H1 (cell line): ENCODE data around the gene IMPG2. TPM values are rescaled to one million over a fixed set of nuclear protein-coding genes. Genes with fewer than 3 reads are reported as not detected.

ENCODE experiments used
- CTCF ChIA-PET: fragments of 300-600 bp; sonication (Branson Sonifier 250); formaldehyde crosslinking; loops from one replicate; lab custom pipeline; 2021; ENCODE audit not compliant: partially characterized antibody; lab: Charles Lee
- POLR2A ChIA-PET: fragments of 300-600 bp; sonication (Branson Sonifier 250); formaldehyde crosslinking; loops from one replicate; lab custom pipeline; 2021; ENCODE audit warnings: inconsistent platforms; ENCODE audit not compliant: partially characterized antibody; lab: Charles Lee
- DNase-seq, 2 experiments: peaks; one replicate each; pipeline versions ENCODE4 v3.0.0 to v3.0.0-alpha.2; 2010 to 2022; ENCODE audit warnings: low spot score in 2 of 2, low read depth in 1 of 2, mixed read lengths in 1 of 2
- FAIRE-seq: peaks from 2 replicates; lab custom pipeline; 2011; peaks lifted over from hg19 to GRCh38; lab: Jason Lieb, UNC
- H2AFZ ChIP-seq: 2 replicates; pipeline ENCODE4 v1.8.1; 2012; ENCODE audit warnings: low read length, inconsistent platforms
- H2AK5ac ChIP-seq: 2 replicates; pipeline ENCODE4 v1.6.1; 2013; ENCODE audit warnings: low read depth, low read length
- H2BK120ac ChIP-seq: replicated peaks from 2 replicates; pipeline ENCODE3; 2013; ENCODE audit warnings: low read depth, low read length, inconsistent platforms
- H2BK12ac ChIP-seq: 2 replicates; pipeline ENCODE4 v1.6.1; 2013; ENCODE audit warnings: low read depth, low read length
- H2BK15ac ChIP-seq: 2 replicates; pipeline ENCODE4 v1.6.1; 2013; ENCODE audit warnings: low read length
- H2BK20ac ChIP-seq: 2 replicates; pipeline ENCODE4 v1.6.1; 2013; ENCODE audit warnings: low read length
- H2BK5ac ChIP-seq: 2 replicates; pipeline ENCODE4 v1.6.1; 2013; ENCODE audit warnings: low read depth, low read length
- H3K14ac ChIP-seq: 2 replicates; pipeline ENCODE4 v1.6.1; 2013; ENCODE audit warnings: inconsistent platforms; ENCODE audit not compliant: insufficient read length
- H3K18ac ChIP-seq: 2 replicates; pipeline ENCODE4 v1.6.1; 2013; ENCODE audit warnings: low read length; ENCODE audit errors: extremely low read depth
- H3K23ac ChIP-seq: 2 replicates; pipeline ENCODE4 v1.6.1; 2013; ENCODE audit warnings: inconsistent platforms; ENCODE audit not compliant: insufficient read length
- H3K23me2 ChIP-seq: 2 replicates; pipeline ENCODE4 v1.6.1; 2013; ENCODE audit warnings: low read depth, low read length
- H3K27ac ChIP-seq: 2 replicates; pipeline ENCODE4 v1.6.1; 2011; ENCODE audit warnings: low read depth, low read length, inconsistent platforms
- H3K27me3 ChIP-seq, 4 experiments: replicated peaks in 1 of 4; 1 replicate in 1 of 4; 2 replicates in 3 of 4; pipeline versions ENCODE4 v1.6.1 to v1.8.1; 2011 to 2013; ENCODE audit warnings: low read length in 3 of 4, mild to moderate bottlenecking in 3 of 4, inconsistent platforms in 2 of 4, mixed read lengths in 2 of 4, moderate library complexity in 1 of 4; ENCODE audit not compliant: control insufficient read depth in 3 of 4, insufficient read depth in 3 of 4; ENCODE audit errors: extremely low read depth in 1 of 4
- H3K36me3 ChIP-seq, 4 experiments: 2 replicates each; pipeline versions ENCODE4 v1.6.1 to v1.8.1; 2011 to 2013; ENCODE audit warnings: mild to moderate bottlenecking in 4 of 4, low read length in 3 of 4, moderate library complexity in 2 of 4, control low read depth in 1 of 4, inconsistent platforms in 1 of 4; ENCODE audit not compliant: insufficient read depth in 4 of 4, control insufficient read depth in 2 of 4
- H3K4ac ChIP-seq: replicated peaks from 2 replicates; pipeline ENCODE3; 2013; ENCODE audit warnings: low read length, low read depth, mixed read lengths, inconsistent platforms; ENCODE audit not compliant: insufficient read length
- H3K4me1 ChIP-seq, 4 experiments: replicated peaks in 1 of 4; 1 replicate in 1 of 4; 2 replicates in 3 of 4; pipeline versions ENCODE4 v1.6.1 to v1.8.1; 2011 to 2013; ENCODE audit warnings: low read length in 3 of 4, inconsistent platforms in 2 of 4, mixed read lengths in 1 of 4; ENCODE audit not compliant: insufficient read depth in 4 of 4, control insufficient read depth in 3 of 4
- H3K4me2 ChIP-seq, 2 experiments: 2 replicates each; pipeline versions ENCODE4 v1.6.1 to v1.8.1; 2011 to 2013; ENCODE audit warnings: low read depth in 2 of 2, low read length in 2 of 2, control low read depth in 1 of 2, inconsistent platforms in 1 of 2, mild to moderate bottlenecking in 1 of 2; ENCODE audit not compliant: insufficient read depth in 1 of 2
- H3K4me3 ChIP-seq, 4 experiments: fragments of 200-600, 300-600 bp in 1 of 4; sonication (generic), shearing (Covaris generic), sonication (Bioruptor Twin) in 1 of 4; 2 replicates each; pipeline versions ENCODE4 v1.5.1 to v1.8.1; 2011 to 2016; ENCODE audit warnings: low read length in 4 of 4, low read depth in 3 of 4, control low read depth in 2 of 4, inconsistent platforms in 2 of 4, mild to moderate bottlenecking in 2 of 4, mixed read lengths in 1 of 4, moderate library complexity in 1 of 4; ENCODE audit not compliant: insufficient read depth in 2 of 4; ENCODE audit errors: extremely low read depth in 1 of 4
- H3K56ac ChIP-seq: replicated peaks from 2 replicates; pipeline ENCODE3; 2013; ENCODE audit warnings: low read depth, mild to moderate bottlenecking, mixed read lengths, low read length, inconsistent platforms; ENCODE audit not compliant: insufficient read length
- H3K79me1 ChIP-seq: 2 replicates; pipeline ENCODE4 v1.6.1; 2013; ENCODE audit warnings: low read depth, low read length, control low read depth
- H3K79me2 ChIP-seq, 2 experiments: 2 replicates each; pipeline versions ENCODE4 v1.6.1 to v1.8.1; 2012 to 2013; ENCODE audit warnings: low read length in 2 of 2, mild to moderate bottlenecking in 2 of 2, inconsistent platforms in 1 of 2; ENCODE audit not compliant: insufficient read depth in 2 of 2, control insufficient read depth in 1 of 2
- H3K9ac ChIP-seq, 4 experiments: replicated peaks in 1 of 4; 1 replicate in 1 of 4; 2 replicates in 3 of 4; pipeline versions ENCODE4 v1.6.1 to v1.8.1; 2011 to 2013; ENCODE audit warnings: low read depth in 3 of 4, low read length in 3 of 4, control low read depth in 2 of 4, mild to moderate bottlenecking in 2 of 4, moderate library complexity in 2 of 4, inconsistent platforms in 1 of 4; ENCODE audit errors: extremely low read depth in 1 of 4
- H3K9me3 ChIP-seq, 2 experiments: 2 replicates each; pipeline versions ENCODE4 v1.6.1 to v1.8.1; 2012 to 2013; ENCODE audit warnings: mild to moderate bottlenecking in 2 of 2, moderate library complexity in 2 of 2, control low read depth in 1 of 2, inconsistent platforms in 1 of 2, low read depth in 1 of 2, low read length in 1 of 2, mixed read lengths in 1 of 2; ENCODE audit not compliant: insufficient read depth in 2 of 2
- H4K20me1 ChIP-seq, 2 experiments: replicated peaks in 1 of 2; 2 replicates each; pipeline versions ENCODE3 to v1.8.1; 2011 to 2013; ENCODE audit warnings: inconsistent platforms in 2 of 2, low read length in 2 of 2, mild to moderate bottlenecking in 1 of 2; ENCODE audit not compliant: insufficient read depth in 2 of 2, control insufficient read depth in 1 of 2
- H4K5ac ChIP-seq: 2 replicates; pipeline ENCODE4 v1.6.1; 2013; ENCODE audit warnings: low read length, low read depth, mixed read lengths, inconsistent platforms; ENCODE audit not compliant: insufficient read length
- H4K8ac ChIP-seq: 2 replicates; pipeline ENCODE4 v1.8.0; 2013; ENCODE audit warnings: mild to moderate bottlenecking, moderate library complexity, low read length, inconsistent platforms; ENCODE audit not compliant: insufficient read depth; ENCODE audit errors: extremely low read depth
- H4K91ac ChIP-seq: replicated peaks from 2 replicates; pipeline ENCODE3; 2013; ENCODE audit warnings: low read length, mixed read lengths, inconsistent platforms; ENCODE audit not compliant: insufficient read length
- RNF2 ChIP-seq: fragments of 200-900, 300-1000 bp; sonication (generic); IDR thresholded peaks from 2 replicates; pipeline ENCODE4 v1.7.1; 2016; ENCODE audit warnings: borderline replicate concordance, low read depth, mild to moderate bottlenecking, antibody characterized with exemption, low read length; ENCODE audit not compliant: poor library complexity, severe bottlenecking; ENCODE audit errors: missing control alignments
- RXRA ChIP-seq: IDR thresholded peaks from 2 replicates; pipeline ENCODE4 v1.6.1; 2011; ENCODE audit warnings: low read depth, mild to moderate bottlenecking, low read length, moderate library complexity; ENCODE audit not compliant: insufficient read depth
- SIN3A ChIP-seq, 2 experiments: IDR thresholded peaks in 1 of 2; conservative IDR thresholded peaks in 1 of 2; 2 replicates each; pipeline ENCODE4 v1.6.1; 2011 to 2012; ENCODE audit warnings: low read length in 2 of 2, improper control_type of control experiment in 1 of 2, low read depth in 1 of 2, mild to moderate bottlenecking in 1 of 2
- SP2 ChIP-seq: IDR thresholded peaks from 2 replicates; pipeline ENCODE4 v1.6.1; 2012; ENCODE audit warnings: mild to moderate bottlenecking, low read length, inconsistent platforms
- polyA plus RNA-seq, 7 experiments: library from polyadenylated mRNA; depleted of rRNA in 3 of 7; stranded (reverse) in 5 of 7; unstranded in 2 of 7; fragments of >200 nt in 5 of 7; fragments of 200-250 nt in 2 of 7; gene quantifications; 1 replicate in 5 of 7; 2 replicates in 1 of 7; 4 replicates in 1 of 7; pipeline versions ENCODE4 v1.2.1 to v1.2.3, GENCODE V29; 2011 to 2013; ENCODE audit warnings: missing spikeins in 2 of 7, mixed read lengths in 2 of 7
- total RNA-seq: library from RNA; stranded (reverse); fragmentation: NEBNext Ultra II Directional; extraction: Animal tissue kit (Norgen Biotek cat#: 25700); gene quantifications from 2 replicates; pipeline ENCODE4 v1.2.1, GENCODE V29; 2021

Gene IMPG2
- total and polyA plus RNA-seq, 2 of the 8 experiments (the other 6 are each of a cell fraction or from before 2014, with no cell fraction given): 0.03 to 0.06 TPM

- FAIRE-seq (no peak), DNase-seq (no peak)
- H3K23ac ChIP-seq: no peak overlapping the region
- H2AFZ ChIP-seq: no peak overlapping the region
- H3K79me1 ChIP-seq: no peaks in the 10 kb centered on the region
- H2BK15ac ChIP-seq: no peak overlapping the region
- no peaks in the 10 kb centered on the region for H3K9me3 ChIP-seq
- no peak overlapping the region for H3K4me2 ChIP-seq
- H3K9ac ChIP-seq: no peak overlapping the region
- H4K20me1 ChIP-seq: no peaks in the 10 kb centered on the region
- H3K79me2 ChIP-seq: no peaks in the 10 kb centered on the region
- no peak overlapping the region for H4K5ac ChIP-seq
- H2BK20ac ChIP-seq: no peak overlapping the region
- no peaks in the 10 kb centered on the region for H3K27me3 ChIP-seq
- no peak overlapping the region for H2BK5ac ChIP-seq
- no peak overlapping the region for H3K14ac ChIP-seq
- H3K27ac ChIP-seq: no peak overlapping the region
- H4K8ac ChIP-seq: no peak overlapping the region
- H4K91ac ChIP-seq: no peak overlapping the region
- no peak for TF ChIP-seq SP2
- no peak for TF ChIP-seq SIN3A (conservative IDR thresholded peaks at IDR 0.05 in 1 of 2, IDR thresholded peaks at IDR 0.05 in 1 of 2; ENCODE audit: low read depth in 1 of 2, low read length in 2 of 2)
- no peak for TF ChIP-seq RNF2
- TF ChIP-seq RXRA: no peak
- TF ChIP-seq, all 59 proteins: peak for 0
- no peaks in the 10 kb centered on the region for H3K4me1 ChIP-seq
- no peak overlapping the region for H3K18ac ChIP-seq
- H2BK120ac ChIP-seq: no peak overlapping the region
- H3K4ac ChIP-seq: no peak overlapping the region
- no peak overlapping the region for H3K56ac ChIP-seq
- no peaks in the 10 kb centered on the region for H3K23me2 ChIP-seq
- CTCF ChIA-PET: interaction anchor here (0.8 to 1.5 kb wide), 3 partner anchors 21 to 476 kb away, joined by 3 read pairs; no protein-coding TSS in a partner anchor
- no peak overlapping the region for H3K4me3 ChIP-seq
- POLR2A ChIA-PET: no interaction called here
- H2BK12ac ChIP-seq: no peak overlapping the region
- no peak overlapping the region for H2AK5ac ChIP-seq
- no peaks in the 10 kb centered on the region for H3K36me3 ChIP-seq
These were observed 89.8 kb downstream of the IMPG2 start for GRCh38 chr3:101230618-101231017.
